Astrocyte (in vitro differentiated cells and primary cell): ENCODE results near the gene SNPH.

ENCODE experiments used
- EZH2 ChIP-seq: IDR thresholded peaks from 2 replicates; pipeline ENCODE4 v1.6.1; 2012; ENCODE audit warnings: mild to moderate bottlenecking, low read length, inconsistent platforms; ENCODE audit not compliant: insufficient read depth
- TF ChIP-seq, protein P1 (sequence below): IDR thresholded peaks from 2 replicates; pipeline ENCODE4 v1.5.1; 2011; ENCODE audit warnings: low read depth, mild to moderate bottlenecking, inconsistent platforms, low read length, moderate library complexity; ENCODE audit not compliant: insufficient read depth

DNA sequence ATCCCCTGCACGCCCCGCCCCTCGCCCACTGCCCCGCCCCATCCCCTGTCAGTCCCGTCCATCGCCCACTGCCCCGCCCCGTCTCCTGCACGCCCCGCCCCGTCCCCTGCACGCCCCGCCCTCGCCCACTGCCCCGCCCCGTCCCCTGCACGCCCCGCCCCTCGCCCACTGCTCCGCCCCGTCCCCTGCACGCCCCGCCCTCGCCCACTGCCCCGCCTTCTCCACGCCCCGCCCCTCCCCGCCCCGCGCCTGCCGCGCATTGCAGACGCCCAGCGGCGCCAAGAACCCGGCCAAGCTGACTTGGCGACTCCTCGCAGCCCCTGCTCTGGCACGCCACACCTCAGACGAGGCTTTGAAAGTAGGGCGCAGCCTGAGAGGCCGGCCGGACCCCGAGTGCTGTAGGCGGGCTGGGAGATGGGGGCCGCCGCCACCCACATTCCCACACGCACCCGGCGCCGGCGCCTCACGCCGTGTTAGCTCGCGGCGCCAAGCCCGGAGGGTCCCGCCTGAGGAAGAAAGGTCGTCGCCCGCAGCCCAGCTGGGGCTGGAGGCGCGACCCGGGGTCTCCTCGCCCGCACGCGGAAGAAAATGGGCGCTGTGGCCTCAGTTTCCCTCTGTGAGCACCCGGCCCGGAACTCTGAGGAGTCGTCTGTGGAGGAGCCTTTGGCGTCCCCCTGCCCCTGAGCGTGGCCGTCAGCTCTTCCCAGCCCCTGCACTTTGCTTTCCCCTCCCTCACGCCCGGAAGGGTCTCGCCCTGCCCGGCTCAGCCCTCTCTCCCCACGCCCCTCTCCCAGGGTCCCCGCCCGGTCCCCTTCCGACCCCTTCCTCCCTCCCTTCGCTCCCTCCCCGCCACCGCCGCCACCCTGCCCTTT, 40.1 kb upstream of the SNPH start, which contains the start of gene RAD21L1:
- no peak for TF ChIP-seq EZH2
- TF ChIP-seq, protein P1, sequence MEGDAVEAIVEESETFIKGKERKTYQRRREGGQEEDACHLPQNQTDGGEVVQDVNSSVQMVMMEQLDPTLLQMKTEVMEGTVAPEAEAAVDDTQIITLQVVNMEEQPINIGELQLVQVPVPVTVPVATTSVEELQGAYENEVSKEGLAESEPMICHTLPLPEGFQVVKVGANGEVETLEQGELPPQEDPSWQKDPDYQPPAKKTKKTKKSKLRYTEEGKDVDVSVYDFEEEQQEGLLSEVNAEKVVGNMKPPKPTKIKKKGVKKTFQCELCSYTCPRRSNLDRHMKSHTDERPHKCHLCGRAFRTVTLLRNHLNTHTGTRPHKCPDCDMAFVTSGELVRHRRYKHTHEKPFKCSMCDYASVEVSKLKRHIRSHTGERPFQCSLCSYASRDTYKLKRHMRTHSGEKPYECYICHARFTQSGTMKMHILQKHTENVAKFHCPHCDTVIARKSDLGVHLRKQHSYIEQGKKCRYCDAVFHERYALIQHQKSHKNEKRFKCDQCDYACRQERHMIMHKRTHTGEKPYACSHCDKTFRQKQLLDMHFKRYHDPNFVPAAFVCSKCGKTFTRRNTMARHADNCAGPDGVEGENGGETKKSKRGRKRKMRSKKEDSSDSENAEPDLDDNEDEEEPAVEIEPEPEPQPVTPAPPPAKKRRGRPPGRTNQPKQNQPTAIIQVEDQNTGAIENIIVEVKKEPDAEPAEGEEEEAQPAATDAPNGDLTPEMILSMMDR, result no peak
